ENCODE results near the gene ZNF358.

Gene ZNF358

GRCh38 chr19:7489609-7490044, 26.3 kb upstream of the ZNF358 start:
- no peak for DNase-seq

- peak; percentile 21 for DNase-seq
These were observed 23.8 kb upstream of the ZNF358 start for GRCh38 chr19:7492142-7492541.

- DNase-seq: no peak
These were observed 23.3 kb upstream of the ZNF358 start for GRCh38 chr19:7492558-7492957.

- DNase-seq: no peak
These were observed 21.3 kb upstream of the ZNF358 start for GRCh38 chr19:7494416-7495098.

GRCh38 chr19:7497292-7497691, 18.6 kb upstream of the ZNF358 start:
- no peak for DNase-seq

- peak; percentile 42 for DNase-seq
These were observed 15.0 kb upstream of the ZNF358 start for GRCh38 chr19:7500811-7501450.

GRCh38 chr19:7502552-7502951, 13.4 kb upstream of the ZNF358 start:
- DNase-seq: no peak

- no peak for DNase-seq
These were observed 11.2 kb upstream of the ZNF358 start for GRCh38 chr19:7504684-7505083.

GRCh38 chr19:7505288-7505681, 10.6 kb upstream of the ZNF358 start:
- DNase-seq: peak; percentile 16

- no peak for DNase-seq
These were observed 10.1 kb upstream of the ZNF358 start for GRCh38 chr19:7505682-7506384.

- peak; percentile 36 for DNase-seq
These were observed 9.2 kb upstream of the ZNF358 start for GRCh38 chr19:7506385-7507328.

- DNase-seq: no peak
These were observed 8.0 kb upstream of the ZNF358 start for GRCh38 chr19:7507884-7508283.

- no peak for DNase-seq
These were observed 6.3 kb upstream of the ZNF358 start for GRCh38 chr19:7509625-7510024.

- DNase-seq: no peak
These were observed 3.5 kb upstream of the ZNF358 start for GRCh38 chr19:7512400-7512851.

- DNase-seq: no peak
These were observed 1.9 kb upstream of the ZNF358 start for GRCh38 chr19:7513809-7514642.

GRCh38 chr19:7515110-7515644, 726 bp upstream of the ZNF358 start:
- DNase-seq: no peak

- no peak for DNase-seq
These were observed 430 bp downstream of the ZNF358 start for GRCh38 chr19:7516333-7516732.

GRCh38 chr19:7516878-7517277, 975 bp downstream of the ZNF358 start:
- DNase-seq: no peak

GRCh38 chr19:7519361-7520130, 3.6 kb downstream of the ZNF358 start:
- no peak for DNase-seq

- DNase-seq: no peak
These were observed 4.5 kb downstream of the ZNF358 start for GRCh38 chr19:7520131-7521051.

Data from CD4-positive, alpha-beta T cell treated with Interleukin-6 for 4 hours (primary cell).